ENCODE results near the gene BBIP1. TPM values are rescaled to one million over a fixed set of nuclear protein-coding genes. Genes with fewer than 3 reads are reported as not detected.

BBIP1 gene
- total and polyA plus RNA-seq, 11 donors, result 19.3 to 32.4 (median 25.8) TPM

DNA sequence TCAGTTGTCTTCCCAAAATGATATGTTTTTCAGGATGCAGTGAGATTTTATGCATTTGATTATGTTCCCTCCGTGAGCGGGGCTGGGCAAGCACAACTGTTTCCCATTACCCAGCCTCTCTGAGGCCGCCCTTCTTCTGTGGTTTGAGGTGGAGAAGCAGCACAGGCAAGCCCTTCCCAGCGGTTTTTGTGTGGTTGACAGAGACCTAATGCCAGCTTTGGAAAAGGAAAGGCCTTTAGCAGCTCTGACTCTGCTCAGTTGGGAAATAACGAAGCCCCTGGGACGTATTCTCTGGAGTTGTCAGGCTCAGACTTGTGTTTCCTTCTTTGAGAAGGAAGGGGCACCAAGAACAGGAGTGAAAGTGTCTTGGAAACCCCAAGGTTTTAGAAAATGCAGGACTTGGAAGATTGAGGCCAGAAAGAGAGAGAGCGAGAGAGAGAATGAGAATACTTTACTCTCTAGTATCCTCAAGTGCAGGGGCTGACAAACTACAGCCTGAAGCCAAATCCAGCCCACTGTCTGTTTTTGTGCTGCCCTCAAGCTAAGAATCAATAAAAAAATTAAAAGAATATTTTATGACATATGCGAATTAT lies 67.9 kb downstream of the BBIP1 start:
- no peak for TF ChIP-seq POLR2A (IDR thresholded peaks at IDR 0.05)
- TF ChIP-seq, protein P1, sequence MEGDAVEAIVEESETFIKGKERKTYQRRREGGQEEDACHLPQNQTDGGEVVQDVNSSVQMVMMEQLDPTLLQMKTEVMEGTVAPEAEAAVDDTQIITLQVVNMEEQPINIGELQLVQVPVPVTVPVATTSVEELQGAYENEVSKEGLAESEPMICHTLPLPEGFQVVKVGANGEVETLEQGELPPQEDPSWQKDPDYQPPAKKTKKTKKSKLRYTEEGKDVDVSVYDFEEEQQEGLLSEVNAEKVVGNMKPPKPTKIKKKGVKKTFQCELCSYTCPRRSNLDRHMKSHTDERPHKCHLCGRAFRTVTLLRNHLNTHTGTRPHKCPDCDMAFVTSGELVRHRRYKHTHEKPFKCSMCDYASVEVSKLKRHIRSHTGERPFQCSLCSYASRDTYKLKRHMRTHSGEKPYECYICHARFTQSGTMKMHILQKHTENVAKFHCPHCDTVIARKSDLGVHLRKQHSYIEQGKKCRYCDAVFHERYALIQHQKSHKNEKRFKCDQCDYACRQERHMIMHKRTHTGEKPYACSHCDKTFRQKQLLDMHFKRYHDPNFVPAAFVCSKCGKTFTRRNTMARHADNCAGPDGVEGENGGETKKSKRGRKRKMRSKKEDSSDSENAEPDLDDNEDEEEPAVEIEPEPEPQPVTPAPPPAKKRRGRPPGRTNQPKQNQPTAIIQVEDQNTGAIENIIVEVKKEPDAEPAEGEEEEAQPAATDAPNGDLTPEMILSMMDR (IDR thresholded peaks at IDR 0.05), result no peak
- no peak overlapping the region for H3K4me3 ChIP-seq
- no peak for ATAC-seq
- intact Hi-C loops (cut with DNase I), result no loop called here
- H3K36me3 ChIP-seq, result no peaks in the 10 kb centered on the region
- H3K27me3 ChIP-seq, result no peaks in the 10 kb centered on the region
- DNase-seq, result no peak
- no peak overlapping the region for H3K27ac ChIP-seq
- 81 to 88% (median 84%) methylated on average over 8 of the region's 8 CpGs for whole genome bisulfite sequencing, 4 donors
- H3K9me3 ChIP-seq, result no peaks in the 10 kb centered on the region
- H3K4me1 ChIP-seq, result peaks cover 0 to 24% (median 0%) of the 10 kb centered on the region in 12 donors

DNA sequence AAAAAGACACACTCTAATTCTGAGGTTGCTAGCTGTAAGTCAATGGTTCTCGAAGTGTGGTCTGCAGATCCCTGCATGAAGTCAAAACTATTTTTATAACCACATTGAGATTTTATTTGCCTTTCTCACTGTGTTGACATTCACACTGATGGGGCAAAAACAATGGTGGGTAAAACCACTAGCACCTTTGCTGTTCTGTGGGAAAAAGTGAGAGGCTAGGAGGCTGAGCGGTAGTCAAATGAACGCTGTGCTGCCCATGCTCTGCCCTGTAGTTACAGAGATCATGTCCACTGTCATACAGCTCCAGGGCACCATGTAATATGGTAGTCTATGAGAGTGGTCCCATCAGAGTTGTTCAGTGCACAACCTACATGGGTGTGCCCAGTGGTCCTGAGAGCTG lies 68.9 kb downstream of the BBIP1 start:
- 93 to 98% (median 95%) methylated on average over 3 of the region's 3 CpGs for WGBS, 4 donors
- peaks cover 0 to 24% (median 0%) of the 10 kb centered on the region in 12 donors for H3K4me1 ChIP-seq

More for the DNA sequence above, 68.9 kb downstream of the BBIP1 start:
- Histone ChIP-seq H3K27ac (no peak overlapping the region), H3K36me3 (no peaks in the 10 kb centered on the region), H3K27me3 (no peaks in the 10 kb centered on the region), H3K9me3 (no peaks in the 10 kb centered on the region), H3K4me3 (no peak overlapping the region)
- DNase-seq, result no peak
- TF ChIP-seq POLR2A (IDR thresholded peaks at IDR 0.05), result no peak
- TF ChIP-seq, protein P1 (IDR thresholded peaks at IDR 0.05), result no peak
- no peak for ATAC-seq
- intact Hi-C loops (cut with DNase I), result no loop called here

Other genes starting within 250 kb of the BBIP1 start
- 10 to 100 TPM; 21.7 to 73.2 (median 44.1) TPM for gene PDCD4, start 47.3 kb downstream of the BBIP1 start, total RNA-seq
- gene PDCD4, start 47.3 kb downstream of the BBIP1 start, polyA plus RNA-seq, result 10 to 100 TPM; 18.2 to 30.1 TPM
- gene SHOC2, start 424 bp upstream of the BBIP1 start, total RNA-seq, result 10 to 100 TPM; 31.0 to 58.4 (median 45.4) TPM
- gene SHOC2, start 424 bp upstream of the BBIP1 start, polyA plus RNA-seq, result 10 to 100 TPM; 17.9 to 31.6 TPM
- gene ADRA2A, start 157.8 kb upstream of the BBIP1 start, total RNA-seq, result 1 to 10 TPM in 4 of 9 donors, under 1 TPM in 5; 0.19 to 3.9 (median 0.45) TPM
- under 1 TPM; 0.19 to 0.36 TPM for gene ADRA2A, start 157.8 kb upstream of the BBIP1 start, polyA plus RNA-seq

Measured in heart left ventricle (tissue), 16 donors.